K562 (cell line): Measurements from ENCODE around the gene PRRT2.

Experiments
- NCOA4 ChIP-seq: fragments of 450-650 bp; IDR thresholded peaks from 2 replicates; pipeline ENCODE4 v1.6.1; 2018; ENCODE audit warnings: mild to moderate bottlenecking; ENCODE audit not compliant: partially characterized antibody
- ZNF766 ChIP-seq: fragments of 200-800 bp; sonication (Bioruptor generic); conservative IDR thresholded peaks from 2 replicates; pipeline ENCODE4 v1.6.1; 2016; ENCODE audit warnings: missing genetic modification characterization, missing compliant biosample characterization
- TF ChIP-seq, protein P1 (sequence below), 3 experiments: IDR thresholded peaks in 2 of 3; conservative IDR thresholded peaks in 1 of 3; 2 replicates each; pipeline ENCODE4 v1.5.1; 2011 to 2012; ENCODE audit warnings: low read length in 3 of 3, mild to moderate bottlenecking in 3 of 3, control low read depth in 2 of 3, improper control_type of control experiment in 1 of 3, inconsistent platforms in 1 of 3, low read depth in 1 of 3, mixed read lengths in 1 of 3, moderate library complexity in 1 of 3; ENCODE audit not compliant: insufficient read depth in 2 of 3
- TF ChIP-seq, protein P2 (sequence below), 2 experiments: fragments of 450-650 bp; conservative IDR thresholded peaks; 2 replicates each; pipeline ENCODE4 v1.6.1; 2017; ENCODE audit warnings: mild to moderate bottlenecking in 2 of 2, moderate library complexity in 2 of 2

DNA sequence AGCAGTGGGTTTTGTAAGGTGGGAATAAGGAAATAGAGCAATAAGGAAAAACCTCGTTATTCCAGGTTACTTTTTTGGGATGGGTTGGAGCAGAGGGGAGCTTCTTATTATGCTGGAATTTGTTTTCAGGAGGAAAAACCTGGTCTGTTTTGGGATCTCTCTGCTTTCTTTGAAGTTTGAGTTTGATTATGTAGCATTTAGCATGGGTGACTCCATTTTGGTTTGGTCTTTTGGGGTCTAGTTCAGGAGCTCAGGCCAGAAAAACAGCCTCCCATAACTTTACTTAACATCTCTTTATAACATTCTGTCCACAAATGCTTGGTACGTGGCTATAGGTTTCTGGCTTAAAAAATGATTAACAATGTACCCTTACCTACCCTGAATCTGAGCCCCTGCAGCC, 42.5 kb upstream of the PRRT2 start:
- TF ChIP-seq, protein P1, sequence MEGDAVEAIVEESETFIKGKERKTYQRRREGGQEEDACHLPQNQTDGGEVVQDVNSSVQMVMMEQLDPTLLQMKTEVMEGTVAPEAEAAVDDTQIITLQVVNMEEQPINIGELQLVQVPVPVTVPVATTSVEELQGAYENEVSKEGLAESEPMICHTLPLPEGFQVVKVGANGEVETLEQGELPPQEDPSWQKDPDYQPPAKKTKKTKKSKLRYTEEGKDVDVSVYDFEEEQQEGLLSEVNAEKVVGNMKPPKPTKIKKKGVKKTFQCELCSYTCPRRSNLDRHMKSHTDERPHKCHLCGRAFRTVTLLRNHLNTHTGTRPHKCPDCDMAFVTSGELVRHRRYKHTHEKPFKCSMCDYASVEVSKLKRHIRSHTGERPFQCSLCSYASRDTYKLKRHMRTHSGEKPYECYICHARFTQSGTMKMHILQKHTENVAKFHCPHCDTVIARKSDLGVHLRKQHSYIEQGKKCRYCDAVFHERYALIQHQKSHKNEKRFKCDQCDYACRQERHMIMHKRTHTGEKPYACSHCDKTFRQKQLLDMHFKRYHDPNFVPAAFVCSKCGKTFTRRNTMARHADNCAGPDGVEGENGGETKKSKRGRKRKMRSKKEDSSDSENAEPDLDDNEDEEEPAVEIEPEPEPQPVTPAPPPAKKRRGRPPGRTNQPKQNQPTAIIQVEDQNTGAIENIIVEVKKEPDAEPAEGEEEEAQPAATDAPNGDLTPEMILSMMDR (IDR thresholded peaks at IDR 0.05 in 2 of 3, conservative IDR thresholded peaks at IDR 0.05 in 1 of 3; ENCODE audit: insufficient read depth in 2 of 3, low read depth in 1 of 3, low read length in 3 of 3) = no peak
- TF ChIP-seq, protein P2, sequence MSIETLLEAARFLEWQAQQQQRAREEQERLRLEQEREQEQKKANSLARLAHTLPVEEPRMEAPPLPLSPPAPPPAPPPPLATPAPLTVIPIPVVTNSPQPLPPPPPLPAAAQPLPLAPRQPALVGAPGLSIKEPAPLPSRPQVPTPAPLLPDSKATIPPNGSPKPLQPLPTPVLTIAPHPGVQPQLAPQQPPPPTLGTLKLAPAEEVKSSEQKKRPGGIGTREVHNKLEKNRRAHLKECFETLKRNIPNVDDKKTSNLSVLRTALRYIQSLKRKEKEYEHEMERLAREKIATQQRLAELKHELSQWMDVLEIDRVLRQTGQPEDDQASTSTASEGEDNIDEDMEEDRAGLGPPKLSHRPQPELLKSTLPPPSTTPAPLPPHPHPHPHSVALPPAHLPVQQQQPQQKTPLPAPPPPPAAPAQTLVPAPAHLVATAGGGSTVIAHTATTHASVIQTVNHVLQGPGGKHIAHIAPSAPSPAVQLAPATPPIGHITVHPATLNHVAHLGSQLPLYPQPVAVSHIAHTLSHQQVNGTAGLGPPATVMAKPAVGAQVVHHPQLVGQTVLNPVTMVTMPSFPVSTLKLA (conservative IDR thresholded peaks at IDR 0.05) = no peak
- no peak for TF ChIP-seq ZNF766 (CRISPR knock-in tag)
- no peak for TF ChIP-seq NCOA4
